HG03066 (cell line): Measurements from ENCODE around the gene CLCN7.

Experiments
- ATAC-seq: cut with Tn5 transposase; IDR thresholded peaks from one replicate; pipeline ENCODE4 v1.9.1; 2021; ENCODE audit warnings: low read depth; ENCODE audit not compliant: unreplicated experiment

Gene CLCN7

GRCh38 chr16:1432388-1433262 is 42.2 kb downstream of the CLCN7 start:
- no peak for ATAC-seq

GRCh38 chr16:1431497-1432270 is 43.1 kb downstream of the CLCN7 start:
- no peak for ATAC-seq

GRCh38 chr16:1430759-1431496 is 43.9 kb downstream of the CLCN7 start, which contains the start of gene PERCC1:
TSS of gene PERCC1 (plus strand) at chr16:1431078. CDS start at chr16:1432594, 1,516 bp downstream.
- no peak for ATAC-seq

GRCh38 chr16:1430214-1430758 is 44.5 kb downstream of the CLCN7 start:
- no peak for ATAC-seq

- no peak for ATAC-seq
Observed at GRCh38 chr16:1429631-1430030, 45.2 kb downstream of the CLCN7 start.

GRCh38 chr16:1429012-1429411 is 45.8 kb downstream of the CLCN7 start:
- no peak for ATAC-seq

GRCh38 chr16:1428511-1428910 is 46.3 kb downstream of the CLCN7 start:
- no peak for ATAC-seq

- no peak for ATAC-seq
Observed at GRCh38 chr16:1427473-1428461, 47.1 kb downstream of the CLCN7 start.

GRCh38 chr16:1426734-1427471 is 47.9 kb downstream of the CLCN7 start:
- ATAC-seq: no peak

- no peak for ATAC-seq
Observed at GRCh38 chr16:1425616-1426370, 49.0 kb downstream of the CLCN7 start.

- ATAC-seq: no peak
Observed at GRCh38 chr16:1424028-1424427, 50.8 kb downstream of the CLCN7 start.

- ATAC-seq: no peak
Observed at GRCh38 chr16:1422076-1422475, 52.8 kb downstream of the CLCN7 start.

GRCh38 chr16:1420111-1420539 is 54.7 kb downstream of the CLCN7 start:
- peak; percentile 2 for ATAC-seq

- no peak for ATAC-seq
Observed at GRCh38 chr16:1416521-1416941, 58.3 kb downstream of the CLCN7 start.

GRCh38 chr16:1414532-1415260 is 60.1 kb downstream of the CLCN7 start, which contains the start of gene UNKL:
TSS of gene UNKL (minus strand) at chr16:1414704. CDS start at chr16:1414691, 13 bp downstream.
- no peak for ATAC-seq

GRCh38 chr16:1413684-1414531 is 60.9 kb downstream of the CLCN7 start:
- no peak for ATAC-seq
